Duodenal mucosa (tissue), 2 donors: ENCODE measurements around the gene SVBP.

ENCODE experiments used
- H3K27ac ChIP-seq: one replicate; pipeline ENCODE4 v1.7.0; 2013; ENCODE audit warnings: low read depth, low read length
- H3K27me3 ChIP-seq, 2 donors: one replicate each; pipeline ENCODE4 v1.7.0; 2013; ENCODE audit warnings: low read length in 2 of 2, control low read depth in 1 of 2; ENCODE audit not compliant: insufficient read depth in 2 of 2, control insufficient read depth in 1 of 2
- H3K36me3 ChIP-seq, 2 donors: one replicate each; pipeline ENCODE4 v1.7.0; 2013; ENCODE audit warnings: low read length in 2 of 2, control low read depth in 1 of 2; ENCODE audit not compliant: insufficient read depth in 2 of 2, control insufficient read depth in 1 of 2
- H3K4me1 ChIP-seq, 2 donors: one replicate each; pipeline ENCODE4 v1.7.0; 2013; ENCODE audit warnings: low read length in 2 of 2, control low read depth in 1 of 2; ENCODE audit not compliant: insufficient read depth in 2 of 2, control insufficient read depth in 1 of 2
- H3K4me3 ChIP-seq, 2 donors: one replicate each; pipeline ENCODE4 v1.7.0; 2013; ENCODE audit warnings: low read length in 2 of 2, low read depth in 1 of 2
- H3K9ac ChIP-seq, 2 donors: one replicate each; pipeline ENCODE4 v1.7.0; 2013; ENCODE audit warnings: low read length in 2 of 2, low read depth in 1 of 2
- H3K9me3 ChIP-seq, 2 donors: one replicate each; pipeline ENCODE4 v1.7.0; 2013; ENCODE audit warnings: low read length in 2 of 2, control low read depth in 1 of 2; ENCODE audit not compliant: control insufficient read depth in 1 of 2

Gene SVBP

DNA sequence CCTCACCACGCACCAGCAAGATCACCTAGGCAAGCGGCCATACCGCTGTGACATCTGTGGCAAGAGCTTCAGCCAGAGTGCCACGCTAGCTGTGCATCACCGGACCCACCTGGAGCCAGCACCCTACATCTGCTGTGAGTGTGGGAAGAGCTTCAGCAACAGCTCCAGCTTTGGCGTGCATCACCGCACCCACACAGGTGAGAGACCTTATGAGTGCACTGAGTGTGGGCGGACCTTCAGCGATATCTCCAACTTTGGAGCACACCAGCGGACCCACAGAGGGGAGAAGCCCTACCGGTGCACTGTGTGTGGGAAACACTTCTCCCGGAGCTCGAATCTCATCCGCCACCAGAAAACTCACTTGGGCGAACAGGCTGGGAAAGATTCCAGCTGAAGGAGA, 34.2 kb upstream of the SVBP start:
- Histone ChIP-seq H3K27me3 (no peaks in the 10 kb centered on the region), H3K27ac (no peak overlapping the region), H3K9ac (no peak overlapping the region)

DNA sequence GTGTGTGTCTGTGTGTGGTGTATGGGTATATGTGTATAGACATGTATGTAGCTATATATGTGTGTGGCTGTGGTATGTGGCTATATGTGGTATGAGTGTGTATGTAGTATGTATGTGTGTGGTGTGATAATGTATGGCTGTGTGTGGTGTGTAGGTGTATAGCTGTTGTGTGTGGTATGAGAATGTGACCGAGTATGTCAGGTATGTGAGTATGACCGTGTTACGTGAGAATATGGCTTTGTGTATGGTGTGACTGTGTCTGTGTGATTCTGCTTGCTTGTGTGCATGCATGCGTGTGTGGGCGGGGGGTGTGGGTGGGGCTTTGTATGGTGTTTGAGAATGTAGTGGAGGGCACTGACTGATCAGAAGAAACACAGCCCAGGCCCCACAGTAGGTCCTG, 32.7 kb upstream of the SVBP start:
- no peaks in the 10 kb centered on the region for H3K9me3 ChIP-seq
- H3K36me3 ChIP-seq: peaks cover 9 to 19% of the 10 kb centered on the region in 2 donors
- H3K4me3 ChIP-seq: no peak overlapping the region
- no peaks in the 10 kb centered on the region for H3K27me3 ChIP-seq
- H3K9ac ChIP-seq: no peak overlapping the region
- no peak overlapping the region for H3K27ac ChIP-seq
- H3K4me1 ChIP-seq: peaks cover 7 to 15% of the 10 kb centered on the region in 2 donors

More for the DNA sequence above, 34.2 kb upstream of the SVBP start:
- peaks cover 0 to 5% of the 10 kb centered on the region in 2 donors for H3K9me3 ChIP-seq
- peaks cover 7 to 11% of the 10 kb centered on the region in 2 donors for H3K4me1 ChIP-seq
- no peak overlapping the region for H3K4me3 ChIP-seq
- H3K36me3 ChIP-seq: peaks cover 9 to 19% of the 10 kb centered on the region in 2 donors

DNA sequence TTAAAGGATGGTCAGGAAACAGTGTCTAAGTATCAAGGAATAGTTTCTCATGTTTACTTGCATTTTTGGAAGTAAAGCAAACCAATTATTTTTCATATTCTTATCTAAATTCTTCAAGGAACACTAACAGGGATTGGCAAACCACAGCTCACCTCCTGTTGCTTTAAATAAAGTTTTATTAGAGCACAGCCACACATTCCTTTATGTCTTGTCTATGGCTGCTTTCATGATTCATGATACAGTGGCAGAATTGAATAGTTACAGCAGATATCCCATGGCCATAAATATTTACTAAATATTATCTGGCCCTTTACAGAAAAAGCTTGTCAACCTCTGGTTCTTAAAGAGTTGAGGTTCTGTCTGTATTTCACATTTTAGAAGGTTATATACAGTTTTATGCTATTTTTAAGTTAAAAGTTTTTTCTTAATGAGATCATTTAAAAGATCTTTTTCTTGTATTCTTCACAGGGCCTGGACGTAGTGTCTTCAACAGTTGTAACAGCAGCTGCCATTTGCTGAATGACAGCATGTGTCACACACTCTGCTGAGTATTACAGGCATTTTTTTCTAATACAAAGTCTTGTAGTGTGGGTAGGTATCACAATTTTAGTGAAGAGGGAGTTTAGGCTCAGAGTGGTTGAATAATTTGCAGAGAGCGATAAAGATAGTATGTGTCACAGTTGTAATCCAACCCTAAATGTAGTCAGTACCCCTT, 31.8 kb upstream of the SVBP start:
- peaks cover 7 to 15% of the 10 kb centered on the region in 2 donors for H3K4me1 ChIP-seq
- no peak overlapping the region for H3K27ac ChIP-seq
- no peaks in the 10 kb centered on the region for H3K27me3 ChIP-seq
- H3K9ac ChIP-seq: no peak overlapping the region
- H3K9me3 ChIP-seq: no peaks in the 10 kb centered on the region
- peaks cover 9 to 19% of the 10 kb centered on the region in 2 donors for H3K36me3 ChIP-seq
- no peak overlapping the region for H3K4me3 ChIP-seq

DNA sequence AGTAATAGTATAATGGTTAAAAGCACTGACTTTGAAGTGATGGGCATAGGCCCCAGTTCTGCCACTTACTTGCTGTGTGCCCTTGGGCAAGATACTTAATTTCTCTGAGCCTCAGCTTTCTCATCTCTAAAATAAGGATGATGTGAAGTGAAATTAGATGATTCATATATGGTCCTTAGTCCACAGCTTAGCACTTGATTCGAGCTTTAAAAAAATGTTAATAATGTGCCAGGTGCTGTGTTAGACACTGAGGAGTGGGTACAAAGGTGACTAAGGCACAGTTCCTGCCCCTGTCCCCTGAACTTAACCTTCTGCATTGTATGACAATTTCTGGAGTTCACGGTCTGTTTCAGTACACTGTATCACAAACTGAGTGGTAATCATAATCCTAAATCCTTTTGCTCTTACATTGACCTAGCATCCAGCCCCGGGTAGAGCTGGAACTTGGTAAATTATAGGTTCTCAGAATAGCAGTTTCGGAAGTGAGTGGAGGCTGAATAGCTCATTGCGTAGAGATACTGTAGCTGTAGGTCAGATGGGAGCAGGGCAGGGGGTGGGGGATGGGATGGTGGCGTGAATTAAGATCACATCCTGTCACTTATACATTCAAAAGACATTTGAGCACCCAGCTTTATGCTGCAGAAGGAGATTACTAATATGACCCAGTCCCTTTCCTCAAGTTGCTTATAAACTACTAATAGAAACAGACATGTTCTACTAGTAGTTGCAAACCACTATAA, 30.7 kb upstream of the SVBP start:
- H3K36me3 ChIP-seq: peaks cover 9 to 19% of the 10 kb centered on the region in 2 donors
- no peak overlapping the region for H3K27ac ChIP-seq
- H3K9me3 ChIP-seq: no peaks in the 10 kb centered on the region
- H3K4me3 ChIP-seq: peak overlapping the region in 1 of 2 donors; percentile 90
- H3K27me3 ChIP-seq: no peaks in the 10 kb centered on the region
- no peak overlapping the region for H3K9ac ChIP-seq
- H3K4me1 ChIP-seq: peaks cover 7 to 15% of the 10 kb centered on the region in 2 donors

DNA sequence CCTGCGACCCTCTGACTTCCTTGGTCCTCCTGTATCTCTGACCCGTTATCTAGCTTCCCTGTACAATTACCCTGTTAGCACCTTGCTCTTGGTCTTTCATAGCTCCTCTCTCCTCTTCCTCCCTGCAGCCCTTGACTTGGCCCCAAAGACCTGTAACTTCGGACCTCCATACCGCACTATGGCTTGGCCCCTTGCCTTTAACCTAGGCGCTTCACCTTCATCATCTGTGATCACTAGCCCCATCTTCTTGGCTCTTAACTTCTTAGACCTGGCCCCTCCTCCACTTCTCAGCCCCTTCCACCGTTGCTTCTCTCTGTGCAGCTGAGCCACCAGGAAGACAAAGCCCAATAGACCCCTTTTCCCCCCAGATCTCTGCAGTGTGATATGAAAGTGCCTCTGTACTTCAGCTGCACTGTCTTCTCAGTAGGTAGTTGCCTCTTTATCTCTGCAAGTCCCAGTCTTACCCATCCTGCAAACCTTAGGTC, 30.0 kb upstream of the SVBP start:
- Histone ChIP-seq H3K4me1 (peaks cover 7 to 15% of the 10 kb centered on the region in 2 donors), H3K27me3 (no peaks in the 10 kb centered on the region), H3K4me3 (peak overlapping the region; percentile 74 to 90), H3K36me3 (peaks cover 9 to 19% of the 10 kb centered on the region in 2 donors), H3K27ac (no peak overlapping the region), H3K9ac (peak overlapping the region; percentile 79 to 84), H3K9me3 (no peaks in the 10 kb centered on the region)

DNA sequence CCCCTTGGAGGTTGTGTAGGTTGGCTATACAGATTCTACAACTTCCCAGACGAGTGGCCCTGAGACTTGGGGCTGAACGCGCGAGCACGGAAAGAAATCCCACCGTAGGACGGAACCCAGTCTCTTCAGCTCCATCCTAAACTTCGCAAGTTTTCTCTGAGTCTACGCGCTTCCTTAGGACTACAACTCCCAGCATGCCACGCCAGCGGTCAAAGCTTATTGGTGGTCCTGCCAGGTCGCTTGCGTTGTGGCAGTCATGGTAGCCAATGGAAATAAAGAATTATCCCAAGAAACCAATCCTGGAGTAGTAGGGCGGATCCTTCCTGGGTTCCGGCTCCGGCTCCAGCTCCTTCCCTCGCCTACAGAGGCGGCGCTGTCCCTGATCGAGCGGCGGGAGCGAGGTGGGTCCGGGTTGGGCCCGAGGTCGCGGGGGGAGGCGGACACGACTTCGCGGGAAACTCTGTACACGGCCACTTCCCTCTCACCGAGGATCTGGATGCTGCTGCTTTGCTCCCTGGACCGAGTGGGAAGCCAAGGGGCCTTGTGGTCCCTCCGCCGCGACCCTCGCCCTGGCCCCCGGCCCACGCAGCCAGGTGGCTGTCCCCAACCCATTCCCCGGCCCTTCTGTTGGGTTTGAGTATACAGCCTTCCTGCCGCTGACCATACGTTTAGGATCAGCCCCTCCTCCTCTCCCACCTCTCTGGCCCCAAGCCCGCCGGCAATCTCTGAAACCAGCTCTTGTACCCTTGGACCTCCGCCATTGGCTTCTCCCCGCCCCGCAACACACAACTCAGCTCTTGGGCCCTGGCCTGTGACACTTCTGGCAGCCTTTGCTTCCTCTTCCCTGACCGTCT, 29.3 kb upstream of the SVBP start, which contains the start of gene ZNF691:
TSS of gene ZNF691 (plus strand) at position 357 of the 854 bp plus-strand sequence. CDS start 3,046 bp downstream, outside the sequence.
- H3K4me3 ChIP-seq: peak within 1 kb of the TSS; percentile 74 to 90
- H3K9ac ChIP-seq: peak within 1 kb of the TSS; percentile 79 to 84
- peaks cover 7 to 15% of the 10 kb centered on the region in 2 donors for H3K4me1 ChIP-seq
- H3K9me3 ChIP-seq: no peaks in the 10 kb centered on the region
- H3K27ac ChIP-seq: peak within 1 kb of the TSS; percentile 53
- H3K27me3 ChIP-seq: no peaks in the 10 kb centered on the region
- H3K36me3 ChIP-seq: peaks cover 7 to 14% of the 10 kb centered on the region in 2 donors

DNA sequence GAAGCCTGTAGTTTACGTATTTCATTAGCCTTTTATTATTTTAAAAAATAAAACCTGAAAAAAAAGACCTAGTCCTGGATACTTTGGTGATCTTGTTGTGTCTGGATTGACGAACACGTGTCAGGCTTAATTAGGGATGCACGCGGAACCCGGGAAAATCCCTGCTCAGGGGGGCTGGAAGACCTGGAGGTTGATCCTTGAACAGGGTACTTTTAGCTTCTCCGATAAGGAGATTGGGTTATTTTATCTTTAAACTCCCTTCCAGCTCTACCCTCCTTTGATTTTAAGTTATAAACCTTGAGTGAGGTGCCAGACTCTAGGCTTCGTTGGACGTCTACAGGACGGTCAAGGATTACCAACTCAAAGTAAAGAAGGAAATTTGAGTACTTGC, 28.7 kb upstream of the SVBP start:
- Histone ChIP-seq H3K36me3 (peaks cover under 1 to 8% of the 10 kb centered on the region in 2 donors), H3K27ac (no peak overlapping the region), H3K4me3 (peak overlapping the region; percentile 74 to 90), H3K9ac (peak overlapping the region in 1 of 2 donors; percentile 35), H3K4me1 (peaks cover 7 to 15% of the 10 kb centered on the region in 2 donors), H3K9me3 (no peaks in the 10 kb centered on the region), H3K27me3 (no peaks in the 10 kb centered on the region)

DNA sequence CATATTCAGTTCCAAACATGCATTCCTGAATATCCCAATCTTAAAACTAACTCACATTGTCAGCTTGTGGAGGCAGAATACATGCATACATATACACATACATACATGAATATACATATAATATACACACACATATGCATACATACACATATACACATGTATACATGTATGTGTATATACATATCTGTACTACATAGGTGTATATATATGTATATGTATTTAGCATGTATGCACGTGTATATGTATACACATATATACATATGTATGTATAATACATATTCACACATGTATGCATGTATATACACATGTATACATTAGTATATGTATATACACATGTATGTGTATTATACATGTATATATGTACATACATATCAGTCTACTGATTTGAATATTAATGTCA, 28.0 kb upstream of the SVBP start:
- peaks cover 7 to 15% of the 10 kb centered on the region in 2 donors for H3K4me1 ChIP-seq
- no peak overlapping the region for H3K27ac ChIP-seq
- H3K9me3 ChIP-seq: no peaks in the 10 kb centered on the region
- no peaks in the 10 kb centered on the region for H3K27me3 ChIP-seq
- H3K4me3 ChIP-seq: no peak overlapping the region
- peaks cover 0 to 8% of the 10 kb centered on the region in 2 donors for H3K36me3 ChIP-seq
- H3K9ac ChIP-seq: no peak overlapping the region

DNA sequence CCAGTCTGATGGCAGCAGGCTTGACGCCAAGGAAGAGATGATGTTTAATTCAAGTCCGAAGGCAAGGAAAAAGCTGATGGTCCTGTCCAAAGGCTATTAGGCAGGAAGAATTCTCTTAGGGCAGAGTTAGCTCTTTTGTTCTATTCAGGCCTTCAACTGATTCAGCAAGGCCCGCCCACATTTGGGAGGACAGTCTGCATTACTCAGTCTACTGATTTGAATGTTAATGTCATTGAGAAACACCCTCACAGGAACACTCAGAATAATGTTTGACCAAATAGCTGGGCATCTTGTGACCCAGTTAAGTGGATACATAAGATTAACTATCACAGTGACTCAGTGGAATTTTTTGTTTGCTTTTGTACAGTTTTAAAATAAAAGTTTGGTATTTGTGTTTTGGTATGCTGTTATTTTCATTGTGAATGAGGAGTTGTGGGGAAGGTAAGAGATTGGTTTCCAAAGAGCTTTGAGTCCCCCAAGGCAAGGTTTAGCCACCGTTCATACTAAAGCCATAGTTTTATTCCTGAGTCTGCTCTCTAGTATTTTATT, 27.5 kb upstream of the SVBP start:
- Histone ChIP-seq H3K36me3 (peaks cover 0 to 3% of the 10 kb centered on the region in 2 donors), H3K4me1 (peaks cover 7 to 15% of the 10 kb centered on the region in 2 donors), H3K4me3 (no peak overlapping the region), H3K9me3 (no peaks in the 10 kb centered on the region), H3K9ac (no peak overlapping the region), H3K27ac (no peak overlapping the region), H3K27me3 (no peaks in the 10 kb centered on the region)
